Osteocyte (in vitro differentiated cells): ENCODE data around the gene GYS2. TPM values are rescaled to one million over a fixed set of nuclear protein-coding genes. Genes with fewer than 3 reads are reported as not detected.

ENCODE experiments used
- DNase-seq: peaks from one replicate; pipeline ENCODE4 v3.0.0; 2021; ENCODE audit warnings: mixed read lengths; ENCODE audit not compliant: unreplicated experiment; ENCODE audit errors: extremely low spot score
- H3K27ac Mint-ChIP-seq: one replicate; pipeline ENCODE4 v1.8.0; 2021; ENCODE audit warnings: mild to moderate bottlenecking, mixed read lengths; ENCODE audit not compliant: unreplicated experiment
- H3K27me3 Mint-ChIP-seq: one replicate; pipeline ENCODE4 v1.8.0; 2021; ENCODE audit warnings: mixed read lengths; ENCODE audit not compliant: unreplicated experiment
- H3K36me3 Mint-ChIP-seq: one replicate; pipeline ENCODE4 v1.8.0; 2021; ENCODE audit warnings: mixed read lengths; ENCODE audit not compliant: unreplicated experiment
- H3K4me1 Mint-ChIP-seq: one replicate; pipeline ENCODE4 v1.8.0; 2021; ENCODE audit warnings: mixed read lengths; ENCODE audit not compliant: unreplicated experiment
- H3K4me3 Mint-ChIP-seq: one replicate; pipeline ENCODE4 v1.8.0; 2021; ENCODE audit warnings: mild to moderate bottlenecking, moderate library complexity, mixed read lengths; ENCODE audit not compliant: unreplicated experiment
- H3K9me3 Mint-ChIP-seq: one replicate; pipeline ENCODE4 v1.8.0; 2021; ENCODE audit warnings: mixed read lengths; ENCODE audit not compliant: unreplicated experiment
- CTCF ChIP-seq: fragments of 200-600 bp; sonication (generic); IDR thresholded peaks from 2 replicates; pipeline ENCODE4 v1.5.0; 2021; ENCODE audit warnings: antibody characterized with exemption, mild to moderate bottlenecking, moderate library complexity
- total RNA-seq: library from RNA; stranded (reverse); gene quantifications from 2 replicates; pipeline ENCODE4 v1.2.1, GENCODE V29; 2021

The GYS2 gene
- total RNA-seq, 1 donor from 2014 or later = not detected

GRCh38 chr12:21638054-21638891, 33.6 kb upstream of the GYS2 start:
- no peaks in the 10 kb centered on the region for H3K27me3 Mint-ChIP-seq
- H3K27ac Mint-ChIP-seq = no peak overlapping the region
- DNase-seq = no peak
- no peaks in the 10 kb centered on the region for H3K9me3 Mint-ChIP-seq
- no peak overlapping the region for H3K4me3 Mint-ChIP-seq
- H3K4me1 Mint-ChIP-seq = peaks cover 10% of the 10 kb centered on the region
- H3K36me3 Mint-ChIP-seq = peaks cover 64% of the 10 kb centered on the region
- no peak for TF ChIP-seq CTCF

GRCh38 chr12:21634245-21634644, 29.6 kb upstream of the GYS2 start:
- H3K27me3 Mint-ChIP-seq = no peaks in the 10 kb centered on the region
- H3K4me3 Mint-ChIP-seq = no peak overlapping the region
- TF ChIP-seq CTCF = no peak
- no peaks in the 10 kb centered on the region for H3K9me3 Mint-ChIP-seq
- peaks cover 5% of the 10 kb centered on the region for H3K4me1 Mint-ChIP-seq
- peaks cover 37% of the 10 kb centered on the region for H3K36me3 Mint-ChIP-seq
- H3K27ac Mint-ChIP-seq = no peak overlapping the region
- DNase-seq = no peak

GRCh38 chr12:21631367-21631766, 26.7 kb upstream of the GYS2 start:
- Mint-ChIP-seq H3K27me3 (no peaks in the 10 kb centered on the region), H3K4me3 (no peak overlapping the region), H3K36me3 (peaks cover 20% of the 10 kb centered on the region), H3K4me1 (no peaks in the 10 kb centered on the region), H3K9me3 (no peaks in the 10 kb centered on the region), H3K27ac (no peak overlapping the region)
- no peak for TF ChIP-seq CTCF
- DNase-seq = no peak

- Mint-ChIP-seq H3K4me3 (no peak overlapping the region), H3K36me3 (peaks cover 3% of the 10 kb centered on the region), H3K4me1 (no peaks in the 10 kb centered on the region), H3K27me3 (no peaks in the 10 kb centered on the region), H3K27ac (no peak overlapping the region), H3K9me3 (peaks cover 6% of the 10 kb centered on the region)
- no peak for TF ChIP-seq CTCF
- DNase-seq = no peak
These were observed 23.3 kb upstream of the GYS2 start for GRCh38 chr12:21627924-21628323.

GRCh38 chr12:21618566-21618965, 13.9 kb upstream of the GYS2 start:
- DNase-seq = no peak
- no peak overlapping the region for H3K4me3 Mint-ChIP-seq
- peaks cover 15% of the 10 kb centered on the region for H3K27me3 Mint-ChIP-seq
- TF ChIP-seq CTCF = no peak
- no peaks in the 10 kb centered on the region for H3K4me1 Mint-ChIP-seq
- no peaks in the 10 kb centered on the region for H3K9me3 Mint-ChIP-seq
- H3K36me3 Mint-ChIP-seq = no peaks in the 10 kb centered on the region
- H3K27ac Mint-ChIP-seq = no peak overlapping the region
